ENCODE data around the gene ING1.
"Not testable (repeated sequence)": the region's sequence is repeated elsewhere in the genome, so short reads cannot be mapped to it uniquely, and the experiment has no call there.

Gene ING1

GRCh38 chr13:110713642-110713952 is at the start of gene ING1:
Gene ING1 (plus strand): TSS chr13:110713700. CDS start chr13:110714150, 450 bp downstream.
- DNase-seq, result no peak

GRCh38 chr13:110664041-110664440 is 49.5 kb upstream of the ING1 start:
- DNase-seq, result no peak

GRCh38 chr13:110664673-110665072 is 48.8 kb upstream of the ING1 start:
- DNase-seq, result no peak

GRCh38 chr13:110665491-110666254 is 47.8 kb upstream of the ING1 start:
- DNase-seq, result no peak

GRCh38 chr13:110666255-110666533 is 47.3 kb upstream of the ING1 start:
- DNase-seq, result no peak

- DNase-seq, result no peak
These were observed 44.5 kb upstream of the ING1 start for GRCh38 chr13:110669036-110669435.

GRCh38 chr13:110669814-110670213 is 43.7 kb upstream of the ING1 start:
- DNase-seq, result not testable (repeated sequence)

GRCh38 chr13:110676595-110677587 is 36.6 kb upstream of the ING1 start:
- DNase-seq, result no peak

GRCh38 chr13:110677731-110678545 is 35.6 kb upstream of the ING1 start:
- no peak for DNase-seq

- DNase-seq, result peak; percentile 57 to 65
These were observed 32.6 kb upstream of the ING1 start for GRCh38 chr13:110680852-110681251.

GRCh38 chr13:110681868-110682550 is 31.5 kb upstream of the ING1 start:
- DNase-seq, result no peak

- no peak for DNase-seq
These were observed 30.8 kb upstream of the ING1 start for GRCh38 chr13:110682746-110683145.

GRCh38 chr13:110683203-110683883 is 30.2 kb upstream of the ING1 start:
- peak; percentile 43 to 68 for DNase-seq

GRCh38 chr13:110683921-110684320 is 29.6 kb upstream of the ING1 start:
- no peak for DNase-seq

- DNase-seq, result no peak
These were observed 29.0 kb upstream of the ING1 start for GRCh38 chr13:110684388-110685056.

- DNase-seq, result peak; percentile 94 to 95
These were observed 28.0 kb upstream of the ING1 start for GRCh38 chr13:110685305-110686020.

GRCh38 chr13:110687736-110688135 is 25.8 kb upstream of the ING1 start:
- no peak for DNase-seq

- DNase-seq, result no peak
These were observed 24.5 kb upstream of the ING1 start for GRCh38 chr13:110689041-110689440.

GRCh38 chr13:110689711-110690110 is 23.8 kb upstream of the ING1 start:
- DNase-seq, result no peak

- no peak for DNase-seq
These were observed 23.0 kb upstream of the ING1 start for GRCh38 chr13:110690516-110690915.

GRCh38 chr13:110695774-110696173 is 17.7 kb upstream of the ING1 start:
- not testable (repeated sequence) for DNase-seq
